Eye (tissue), 1 donor: ENCODE results near the gene THADA.
"Not testable (repeated sequence)": the region's sequence is repeated elsewhere in the genome, so short reads cannot be mapped to it uniquely, and the experiment has no call there.

Source experiments
- DNase-seq: peaks from one replicate; pipeline ENCODE4 v3.0.0-alpha.2; 2015

Gene THADA

GRCh38 chr2:43604674-43605073 lies 8.8 kb upstream of the THADA start:
- no peak for DNase-seq

GRCh38 chr2:43600596-43600995 lies 4.8 kb upstream of the THADA start:
- not testable (repeated sequence) for DNase-seq

- no peak for DNase-seq
Observed at GRCh38 chr2:43594875-43595274, 963 bp downstream of the THADA start.

- DNase-seq: no peak
Observed at GRCh38 chr2:43593254-43593653, 2.6 kb downstream of the THADA start.

GRCh38 chr2:43592443-43592842 lies 3.4 kb downstream of the THADA start:
- no peak for DNase-seq

- no peak for DNase-seq
Observed at GRCh38 chr2:43585708-43586107, 10.1 kb downstream of the THADA start.

- DNase-seq: no peak
Observed at GRCh38 chr2:43579275-43579981, 16.4 kb downstream of the THADA start.

GRCh38 chr2:43576981-43577892 lies 18.6 kb downstream of the THADA start:
- DNase-seq: peak; percentile 69

- no peak for DNase-seq
Observed at GRCh38 chr2:43572244-43572643, 23.6 kb downstream of the THADA start.

GRCh38 chr2:43569921-43570320 lies 25.9 kb downstream of the THADA start:
- DNase-seq: no peak

GRCh38 chr2:43568228-43568627 lies 27.6 kb downstream of the THADA start:
- no peak for DNase-seq

- DNase-seq: no peak
Observed at GRCh38 chr2:43566461-43566729, 29.4 kb downstream of the THADA start.

GRCh38 chr2:43563679-43564078 lies 32.2 kb downstream of the THADA start:
- DNase-seq: no peak

GRCh38 chr2:43560231-43560547 lies 35.6 kb downstream of the THADA start:
- DNase-seq: no peak

GRCh38 chr2:43559391-43560230 lies 36.2 kb downstream of the THADA start:
- no peak for DNase-seq

GRCh38 chr2:43557196-43557595 lies 38.6 kb downstream of the THADA start:
- DNase-seq: no peak

- no peak for DNase-seq
Observed at GRCh38 chr2:43556256-43556655, 39.6 kb downstream of the THADA start.

GRCh38 chr2:43553341-43553855 lies 42.4 kb downstream of the THADA start:
- DNase-seq: no peak

GRCh38 chr2:43551990-43552389 lies 43.8 kb downstream of the THADA start:
- DNase-seq: no peak

GRCh38 chr2:43548381-43548780 lies 47.5 kb downstream of the THADA start:
- not testable (repeated sequence) for DNase-seq

- DNase-seq: peak; percentile 68
Observed at GRCh38 chr2:43542285-43542933, 53.4 kb downstream of the THADA start.

- no peak for DNase-seq
Observed at GRCh38 chr2:43541165-43541564, 54.7 kb downstream of the THADA start.
